GM12865 (cell line): Measurements from ENCODE around the gene MED4.
A peak's percentile ranks its signal among the peaks of the same experiment; 100 is the strongest.

Experiments used
- DNase-seq: peaks from one replicate; pipeline ENCODE4 v3.0.0; 2010; ENCODE audit warnings: low read depth
- H3K4me3 ChIP-seq: 2 replicates; pipeline ENCODE4 v1.5.1; 2011; ENCODE audit warnings: mild to moderate bottlenecking, low read depth, low read length, control low read depth
- CTCF ChIP-seq: IDR thresholded peaks from 2 replicates; pipeline ENCODE4 v1.5.1; 2011; ENCODE audit warnings: low read length, control low read depth, low read depth, inconsistent platforms; ENCODE audit not compliant: insufficient read depth; ENCODE audit errors: missing control alignments

Gene MED4

DNA sequence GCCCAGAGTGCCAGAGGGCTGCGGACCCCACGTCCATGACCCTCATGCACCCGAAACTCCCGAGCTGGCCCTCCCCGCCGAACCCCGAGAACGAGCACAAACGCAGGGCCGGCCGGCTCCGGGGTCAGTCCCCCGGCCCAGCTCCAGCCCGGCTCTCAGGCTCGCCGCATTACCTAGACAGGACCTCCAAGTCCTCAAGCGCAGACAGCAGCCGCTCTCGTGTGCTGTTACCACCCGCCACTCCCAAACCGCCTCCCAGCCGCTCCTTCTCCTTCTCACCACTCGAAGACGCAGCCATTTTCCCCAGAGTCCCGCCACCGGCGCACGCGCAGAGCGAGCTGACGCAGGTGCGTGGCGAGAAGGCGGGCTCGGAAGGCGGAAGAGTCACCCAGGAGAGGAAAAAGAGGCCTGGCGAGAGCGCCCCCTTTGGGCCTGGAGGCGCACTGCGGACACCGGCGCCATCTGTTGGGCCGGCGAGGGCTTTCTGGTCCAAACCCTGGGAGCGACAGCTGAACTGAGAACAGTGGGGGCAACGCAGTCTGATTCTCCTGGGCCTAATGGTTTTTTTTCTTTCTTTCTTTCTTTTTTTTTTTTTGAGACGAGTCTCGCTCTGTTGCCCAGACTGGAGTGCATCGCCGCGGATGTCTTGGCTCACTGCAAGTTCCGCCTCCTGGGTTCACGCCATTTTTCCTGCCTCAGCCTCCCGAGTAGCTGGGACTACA is at the start of gene MED4:
Gene MED4, minus strand, starts transcription at position 324 of the 722 bp plus-strand sequence. Its CDS starts 26 bp downstream, at position 298.
- TF ChIP-seq CTCF, result peak; percentile 100
- DNase-seq, result peak; percentile 96
- peak within 1 kb of the TSS; percentile 97 for H3K4me3 ChIP-seq

DNA sequence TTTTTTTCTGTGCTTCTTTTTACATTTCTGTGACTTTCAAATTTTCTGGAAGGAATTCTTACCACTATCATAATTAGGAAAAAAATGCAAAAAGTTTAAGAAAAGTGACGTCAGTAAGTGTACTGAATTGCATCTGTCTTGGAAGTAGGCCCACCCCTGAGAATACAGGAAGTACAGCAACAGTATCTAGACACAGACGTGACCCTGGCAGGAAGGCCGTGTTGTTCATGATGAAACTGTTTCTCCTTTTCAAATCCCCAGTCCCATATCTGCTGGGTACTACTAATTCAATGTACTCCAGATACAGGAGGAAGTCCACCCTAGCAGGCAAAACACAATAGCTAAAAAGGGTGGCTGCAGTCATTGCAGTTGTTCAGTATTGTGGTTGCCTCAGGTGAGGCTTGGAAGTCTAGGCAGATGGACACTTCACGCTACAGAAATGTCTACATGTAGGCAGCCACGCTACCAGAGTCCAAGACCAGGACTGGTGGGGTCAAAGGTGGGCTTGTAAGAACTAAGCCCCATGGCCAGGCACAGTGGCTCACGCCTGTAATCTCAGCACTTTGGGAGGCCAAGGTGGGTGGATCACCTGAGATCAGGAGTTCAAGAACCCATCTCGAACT is 49.6 kb upstream of the MED4 start:
- DNase-seq, result peak; percentile 10
- no peak for TF ChIP-seq CTCF
- H3K4me3 ChIP-seq, result no peak overlapping the region

- no peak for TF ChIP-seq CTCF
- peak; percentile 67 for DNase-seq
These were observed 47.5 kb upstream of the MED4 start for GRCh38 chr13:48142436-48142835.

GRCh38 chr13:48138270-48138669 is 43.4 kb upstream of the MED4 start:
- no peak for TF ChIP-seq CTCF
- H3K4me3 ChIP-seq, result no peak overlapping the region
- DNase-seq, result no peak

More at GRCh38 chr13:48142436-48142835, 47.5 kb upstream of the MED4 start:
- no peak overlapping the region for H3K4me3 ChIP-seq

- no peak for TF ChIP-seq CTCF
- DNase-seq, result no peak
These were observed 38.1 kb upstream of the MED4 start for GRCh38 chr13:48132961-48133360.

GRCh38 chr13:48131533-48131932 is 36.6 kb upstream of the MED4 start:
- H3K4me3 ChIP-seq, result no peak overlapping the region
- no peak for TF ChIP-seq CTCF
- DNase-seq, result no peak

More at GRCh38 chr13:48132961-48133360, 38.1 kb upstream of the MED4 start:
- no peak overlapping the region for H3K4me3 ChIP-seq
